Activated CD8-positive, alpha-beta memory T cell treated with anti-CD3 and anti-CD28 coated beads for 48 hours (primary cell): ENCODE data around the gene H3-3A.

Experiments
- DNase-seq, 3 experiments: peaks; one replicate each; pipeline ENCODE4 v3.0.0-alpha.2; 2020; ENCODE audit warnings: low read depth in 2 of 3, low spot score in 2 of 3

The H3-3A gene

DNA sequence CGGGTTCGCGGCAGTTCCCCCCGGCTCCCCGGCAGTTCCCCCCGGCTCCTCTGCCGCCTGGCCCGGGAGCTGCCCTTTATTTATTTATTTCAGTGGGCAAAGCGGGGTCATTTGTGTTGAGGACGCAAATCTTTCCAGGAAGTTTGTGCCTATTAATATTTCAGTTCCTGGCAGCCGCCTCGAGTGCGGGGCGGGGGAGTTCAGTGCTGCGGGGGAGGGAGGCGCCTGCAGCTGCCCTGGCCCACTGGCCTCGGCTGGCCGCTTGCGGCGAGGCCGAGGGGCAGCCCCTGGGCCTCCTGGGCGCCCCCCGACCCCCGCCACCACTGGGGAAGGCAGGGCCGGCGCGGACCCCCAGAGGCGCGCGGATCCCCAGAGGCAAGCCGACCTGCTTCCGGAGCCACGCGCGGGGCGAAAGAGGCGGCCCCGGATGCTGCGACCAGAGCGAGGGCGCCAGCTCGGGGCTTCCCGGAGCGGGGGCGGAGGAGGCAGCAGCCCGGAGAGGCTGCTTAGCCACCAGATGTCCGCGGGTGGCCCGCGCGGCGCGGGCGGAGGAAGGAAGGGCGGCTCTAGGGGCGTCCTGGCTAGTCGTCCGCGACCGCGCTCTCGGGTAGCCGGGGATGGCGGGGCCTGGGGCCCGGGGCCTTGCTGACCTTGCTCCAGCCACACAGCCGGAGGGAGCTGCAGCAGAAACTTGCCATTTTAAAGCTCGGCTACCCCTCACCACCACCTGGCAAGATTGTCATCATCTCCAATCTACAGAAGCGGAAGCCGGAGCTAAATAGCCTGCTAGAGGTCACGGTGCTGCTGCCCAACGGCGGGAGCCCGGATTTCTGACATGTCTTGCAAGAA is 48.0 kb downstream of the H3-3A start:
- peak; percentile 28 to 66 (median 55) for DNase-seq

DNA sequence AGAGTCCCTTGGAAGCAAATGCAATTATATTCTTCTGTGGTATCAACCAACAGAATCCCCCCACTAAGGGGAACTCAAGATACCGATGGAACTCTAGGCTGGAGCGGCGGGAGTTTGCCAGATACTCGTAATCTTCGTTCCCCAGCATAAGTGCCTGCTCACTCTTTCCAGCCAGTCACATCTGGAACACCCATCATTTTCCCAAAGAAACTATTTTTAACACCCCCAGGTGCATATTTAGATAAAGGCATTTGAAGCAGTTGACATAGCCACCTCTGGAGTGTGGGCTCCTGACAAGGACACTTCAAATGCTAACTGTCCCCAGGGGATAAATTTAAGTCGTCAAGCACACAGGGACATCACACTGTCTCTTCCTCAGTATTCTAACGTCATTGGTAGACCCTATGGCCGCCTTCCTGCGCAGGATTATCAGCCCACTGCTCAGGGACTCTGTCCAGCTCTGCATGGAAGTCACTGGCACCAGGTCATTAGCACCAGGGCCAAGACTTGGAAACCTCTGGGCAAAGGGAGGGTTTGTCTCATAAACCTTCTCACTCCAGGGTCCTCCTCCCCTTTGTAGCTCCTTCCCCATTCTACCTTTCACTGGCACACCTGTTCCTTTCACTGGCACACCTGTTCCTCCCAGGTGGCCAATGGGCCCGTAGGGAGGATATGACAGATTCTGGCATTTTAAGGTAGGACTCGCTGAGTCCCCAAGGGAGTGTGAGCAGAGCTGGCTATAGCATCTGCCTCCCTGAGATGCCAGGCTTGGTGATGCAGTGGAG is 48.8 kb downstream of the H3-3A start:
- DNase-seq: no peak

DNA sequence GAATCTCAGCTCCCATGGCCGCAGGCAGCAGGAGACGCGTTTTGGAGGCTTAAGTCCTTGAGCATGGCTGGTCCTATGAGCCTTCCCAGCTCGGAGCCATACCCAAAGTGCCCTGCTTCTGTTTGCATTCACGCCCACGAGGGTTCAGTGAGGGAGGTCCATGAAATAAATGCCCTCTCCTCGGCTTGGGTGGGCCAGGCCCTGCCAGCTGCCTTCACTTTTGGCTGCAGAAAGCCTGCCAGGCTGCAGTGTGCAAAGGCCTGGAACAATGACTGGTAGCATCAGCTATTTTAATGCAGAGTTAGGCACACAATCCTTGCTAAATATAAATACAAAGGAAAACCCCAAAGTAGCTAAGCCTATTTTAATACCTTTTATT is 49.4 kb downstream of the H3-3A start:
- no peak for DNase-seq

DNA sequence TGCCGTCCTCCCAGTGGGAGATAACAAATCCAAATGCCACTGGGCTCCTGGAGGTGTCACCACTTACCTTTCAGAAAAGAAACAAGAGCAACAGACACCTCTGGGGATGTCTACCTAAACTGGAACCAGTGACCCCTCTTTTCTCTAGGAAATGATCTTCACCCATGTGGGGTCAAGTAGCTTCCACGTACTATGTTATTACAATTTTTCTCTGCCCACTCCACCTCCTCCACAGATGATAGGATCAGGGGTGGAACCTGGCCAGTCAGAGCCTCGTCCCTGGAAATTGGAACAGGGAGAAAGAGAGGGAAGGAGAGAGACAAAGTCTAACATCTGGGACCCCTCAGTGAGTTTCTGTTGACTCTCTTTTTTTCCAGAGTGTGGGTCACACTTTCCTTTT is 50.1 kb downstream of the H3-3A start:
- no peak for DNase-seq

DNA sequence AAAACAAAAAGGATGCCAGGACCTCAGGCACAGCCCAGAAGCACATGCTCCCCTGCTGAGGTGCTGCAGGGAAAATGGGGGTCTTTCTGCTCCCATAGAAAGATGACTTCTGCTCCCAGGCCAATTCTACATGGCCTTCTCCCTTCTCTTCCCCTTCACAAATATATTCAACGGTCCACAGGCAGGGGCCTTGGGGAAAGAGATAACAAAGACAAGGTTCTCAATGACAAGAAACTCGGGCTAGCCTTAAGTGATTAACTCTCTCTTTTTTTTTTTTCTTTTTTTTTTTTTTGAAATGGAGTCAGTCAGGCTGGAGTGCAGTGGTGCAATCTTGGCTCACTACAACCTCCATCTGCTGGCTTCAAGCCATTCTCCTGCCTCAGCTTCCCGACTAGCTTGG is 54.2 kb downstream of the H3-3A start:
- no peak for DNase-seq

DNA sequence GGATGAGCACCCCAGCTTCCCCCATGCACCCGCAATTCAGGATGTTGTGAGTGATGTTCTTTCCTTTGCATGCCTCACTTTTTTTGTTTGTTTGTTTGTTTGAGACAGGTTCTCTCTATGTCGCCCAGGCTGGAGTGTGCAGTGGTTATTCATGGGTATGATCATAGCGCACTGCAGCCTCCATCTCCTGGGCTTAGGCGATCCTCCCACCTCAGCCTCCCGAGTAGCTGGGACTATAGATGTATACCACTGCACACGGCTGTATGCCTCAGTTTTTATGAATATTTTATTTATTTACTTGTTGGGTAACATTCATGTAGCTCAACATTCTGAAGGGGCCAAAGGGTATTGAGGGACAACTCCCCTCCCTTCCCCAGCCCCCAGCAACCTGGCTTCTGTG is 54.8 kb downstream of the H3-3A start:
- no peak for DNase-seq

DNA sequence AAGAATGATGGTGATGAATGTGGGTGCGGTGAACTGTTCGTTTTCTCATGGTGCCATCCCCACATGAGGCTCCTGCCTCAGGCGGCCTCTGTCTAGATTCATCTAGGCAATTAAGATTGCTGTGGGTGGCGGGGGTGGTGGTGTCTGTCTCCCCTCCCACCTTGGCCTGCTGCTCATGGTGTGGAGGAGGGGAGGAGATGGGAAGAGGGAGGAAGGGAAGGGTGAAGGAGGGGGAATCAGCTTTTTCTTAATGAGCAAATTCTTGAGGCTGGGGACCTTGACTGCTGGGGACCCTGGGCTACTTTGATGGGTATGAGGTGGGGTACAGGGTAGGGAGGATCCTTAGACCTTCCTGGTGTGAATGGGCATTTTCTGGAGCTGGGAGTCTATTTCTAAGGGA is 55.8 kb downstream of the H3-3A start:
- no peak for DNase-seq

DNA sequence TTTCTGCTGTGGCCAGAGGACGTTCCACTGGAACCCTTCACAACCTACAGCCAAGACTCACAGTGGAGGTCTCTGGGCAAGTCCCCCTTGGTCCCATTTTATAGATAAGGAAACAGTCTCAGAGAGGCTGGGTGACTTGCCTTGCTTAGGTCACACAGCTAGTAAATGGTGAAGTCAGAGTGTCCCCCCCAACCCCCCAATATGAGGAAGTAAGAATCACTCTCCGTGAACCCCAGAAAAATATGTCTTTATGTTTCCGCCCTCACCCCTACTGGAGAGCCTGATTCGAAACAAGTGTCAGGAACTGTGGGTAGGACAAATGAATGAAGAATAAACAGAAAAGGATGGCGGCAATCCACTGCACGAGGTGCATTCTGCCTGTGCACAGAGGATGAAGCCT is 56.7 kb downstream of the H3-3A start:
- DNase-seq: no peak

DNA sequence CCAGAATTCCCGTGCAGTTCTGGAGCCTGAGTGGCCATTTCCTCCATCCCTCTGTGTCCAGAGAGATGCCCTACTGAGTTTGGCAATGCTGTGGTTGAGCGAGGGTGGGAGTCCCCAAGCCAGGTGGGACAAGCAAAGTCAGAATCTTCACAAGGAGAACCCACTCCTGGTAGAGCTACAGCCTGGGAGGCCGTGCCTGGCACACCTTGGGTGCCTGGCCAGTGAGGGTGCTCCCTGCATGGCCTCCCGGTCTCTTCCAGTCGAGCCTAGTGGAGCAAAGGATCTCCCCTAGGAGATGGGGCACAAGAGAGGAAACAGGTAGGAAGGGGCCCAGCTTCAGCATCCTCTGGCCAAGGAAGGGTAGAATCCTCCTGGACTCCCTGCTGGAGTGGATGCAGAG is 57.9 kb downstream of the H3-3A start:
- DNase-seq: no peak

DNA sequence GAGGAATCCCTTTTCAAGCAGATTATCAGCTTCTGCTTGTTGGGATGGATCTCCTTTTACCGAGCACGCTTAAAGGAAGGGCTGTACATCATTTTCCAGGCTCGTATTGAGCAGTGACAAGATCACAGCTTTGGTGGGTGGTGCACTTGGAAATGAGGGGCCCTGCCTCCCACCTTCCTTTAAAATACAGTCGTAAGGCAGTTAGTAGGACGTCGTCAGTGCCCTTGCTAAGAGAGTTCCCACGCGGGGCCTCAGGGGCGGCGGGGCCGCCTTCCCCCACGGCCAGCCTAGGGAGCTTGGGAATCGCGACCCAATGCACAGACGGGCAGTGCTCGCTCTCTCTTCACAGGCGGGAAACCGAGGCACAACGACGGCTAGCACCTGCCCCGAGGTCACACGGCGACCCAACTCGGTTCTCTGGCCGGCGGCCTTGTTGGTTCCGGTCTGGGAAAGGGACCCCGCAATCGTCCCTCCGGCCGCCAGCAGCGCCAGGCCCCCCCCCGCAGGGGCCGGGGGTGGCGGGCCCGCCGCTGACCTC is 58.6 kb downstream of the H3-3A start:
- DNase-seq: no peak
